ENCODE measurements around the gene HDAC11. TPM values are rescaled to one million over a fixed set of nuclear protein-coding genes. Genes with fewer than 3 reads are reported as not detected.

Gene HDAC11
- total and polyA plus RNA-seq, 2 experiments from 2014 or later: 11.7 to 12.2 TPM

- Histone ChIP-seq H3F3A (ENCODE audit: insufficient read depth) (no peaks in the 10 kb centered on the region), H3K27ac (no peak overlapping the region), H3K36me3 (ENCODE audit: low read depth) (no peaks in the 10 kb centered on the region), H3K9ac (no peak overlapping the region), H3K4me3 (no peak overlapping the region), H3K9me2 (ENCODE audit: insufficient read depth) (no peaks in the 10 kb centered on the region), H2AFZ (no peak overlapping the region), H3K9me3 (ENCODE audit: low read depth) (no peaks in the 10 kb centered on the region), H3K27me3 (replicated peaks; ENCODE audit: insufficient read depth) (peaks cover 22% of the 10 kb centered on the region), H3K79me2 (ENCODE audit: insufficient read depth) (no peaks in the 10 kb centered on the region), H3K4me1 (ENCODE audit: insufficient read depth) (no peaks in the 10 kb centered on the region), H3K4me2 (ENCODE audit: unreplicated experiment) (no peak overlapping the region), H4K20me1 (ENCODE audit: insufficient read depth) (no peaks in the 10 kb centered on the region)
- 22 to 26% methylated on average over 13 to 14 of the region's 14 CpGs for WGBS, 2 experiments (ENCODE audit: low coverage in 1 of 2, low lambda C conversion rate in 2 of 2, missing lambda C conversion rate in 2 of 2)
- peak; percentile 47 for DNase-seq
- TF ChIP-seq EZH2 (IDR thresholded peaks at IDR 0.05; ENCODE audit: insufficient read depth, poor library complexity, severe bottlenecking) (no peak), EZH2phosphoT487 (IDR thresholded peaks at IDR 0.05; ENCODE audit: insufficient read depth, low read depth) (no peak)
- in situ Hi-C loops (cut with MboI): no loop called here
Observed at GRCh38 chr3:13461169-13462124, 18.7 kb upstream of the HDAC11 start.

- TF ChIP-seq EZH2 (IDR thresholded peaks at IDR 0.05; ENCODE audit: insufficient read depth, poor library complexity, severe bottlenecking): no peak
- TF ChIP-seq EZH2phosphoT487 (IDR thresholded peaks at IDR 0.05; ENCODE audit: insufficient read depth, low read depth): no peak
- Histone ChIP-seq H3K9ac (no peak overlapping the region), H3K9me2 (ENCODE audit: insufficient read depth) (no peaks in the 10 kb centered on the region), H3F3A (ENCODE audit: insufficient read depth) (no peaks in the 10 kb centered on the region), H3K27me3 (replicated peaks; ENCODE audit: insufficient read depth) (peaks cover 22% of the 10 kb centered on the region), H3K4me1 (ENCODE audit: insufficient read depth) (no peaks in the 10 kb centered on the region), H3K79me2 (ENCODE audit: insufficient read depth) (no peaks in the 10 kb centered on the region), H3K27ac (no peak overlapping the region), H2AFZ (no peak overlapping the region), H4K20me1 (ENCODE audit: insufficient read depth) (no peaks in the 10 kb centered on the region), H3K36me3 (ENCODE audit: low read depth) (no peaks in the 10 kb centered on the region), H3K9me3 (ENCODE audit: low read depth) (no peaks in the 10 kb centered on the region), H3K4me2 (ENCODE audit: unreplicated experiment) (no peak overlapping the region), H3K4me3 (no peak overlapping the region)
- in situ Hi-C loops (cut with MboI): no loop called here
- DNase-seq: no peak
- 78 to 82% methylated on average over 8 of the region's 8 CpGs for WGBS, 2 experiments (ENCODE audit: low coverage in 1 of 2, low lambda C conversion rate in 2 of 2, missing lambda C conversion rate in 2 of 2)
Observed at GRCh38 chr3:13462125-13462629, 17.9 kb upstream of the HDAC11 start.

GRCh38 chr3:13462822-13463221 lies 17.3 kb upstream of the HDAC11 start:
- Histone ChIP-seq H3K4me3 (no peak overlapping the region), H3K4me1 (ENCODE audit: insufficient read depth) (no peaks in the 10 kb centered on the region), H3K9me2 (ENCODE audit: insufficient read depth) (no peaks in the 10 kb centered on the region), H3K4me2 (ENCODE audit: unreplicated experiment) (no peak overlapping the region), H4K20me1 (ENCODE audit: insufficient read depth) (no peaks in the 10 kb centered on the region), H3F3A (ENCODE audit: insufficient read depth) (no peaks in the 10 kb centered on the region), H3K27ac (no peak overlapping the region), H3K9ac (no peak overlapping the region), H3K9me3 (ENCODE audit: low read depth) (no peaks in the 10 kb centered on the region), H3K79me2 (ENCODE audit: insufficient read depth) (no peaks in the 10 kb centered on the region), H2AFZ (no peak overlapping the region), H3K36me3 (ENCODE audit: low read depth) (no peaks in the 10 kb centered on the region), H3K27me3 (replicated peaks; ENCODE audit: insufficient read depth) (peaks cover 22% of the 10 kb centered on the region)
- DNase-seq: peak; percentile 15
- in situ Hi-C loops (cut with MboI): no loop called here
- no peak for TF ChIP-seq EZH2phosphoT487 (IDR thresholded peaks at IDR 0.05; ENCODE audit: insufficient read depth, low read depth)
- no peak for TF ChIP-seq EZH2 (IDR thresholded peaks at IDR 0.05; ENCODE audit: insufficient read depth, poor library complexity, severe bottlenecking)
- WGBS, 2 experiments (ENCODE audit: low coverage in 1 of 2, low lambda C conversion rate in 2 of 2, missing lambda C conversion rate in 2 of 2): 48 to 52% methylated on average over 5 of the region's 5 CpGs

- no peak for TF ChIP-seq EZH2phosphoT487 (IDR thresholded peaks at IDR 0.05; ENCODE audit: insufficient read depth, low read depth)
- no peak for TF ChIP-seq EZH2 (IDR thresholded peaks at IDR 0.05; ENCODE audit: insufficient read depth, poor library complexity, severe bottlenecking)
- H3K9me2 ChIP-seq (ENCODE audit: insufficient read depth): no peaks in the 10 kb centered on the region
- no peak for DNase-seq
Observed at GRCh38 chr3:13463618-13464400, 16.3 kb upstream of the HDAC11 start.

More at GRCh38 chr3:13463618-13464400, 16.3 kb upstream of the HDAC11 start:
- H3K9me3 ChIP-seq (ENCODE audit: low read depth): no peaks in the 10 kb centered on the region
- no peak overlapping the region for H3K27ac ChIP-seq
- no peak overlapping the region for H2AFZ ChIP-seq
- 61 to 62% methylated on average over 11 of the region's 11 CpGs for WGBS, 2 experiments (ENCODE audit: low coverage in 1 of 2, low lambda C conversion rate in 2 of 2, missing lambda C conversion rate in 2 of 2)
- in situ Hi-C loops (cut with MboI): no loop called here
- H3K79me2 ChIP-seq (ENCODE audit: insufficient read depth): no peaks in the 10 kb centered on the region
- no peak overlapping the region for H3K9ac ChIP-seq
- peaks cover 22% of the 10 kb centered on the region for H3K27me3 ChIP-seq (replicated peaks; ENCODE audit: insufficient read depth)
- H3K4me2 ChIP-seq (ENCODE audit: unreplicated experiment): no peak overlapping the region
- H4K20me1 ChIP-seq (ENCODE audit: insufficient read depth): no peaks in the 10 kb centered on the region
- H3K4me3 ChIP-seq: no peak overlapping the region
- no peaks in the 10 kb centered on the region for H3K36me3 ChIP-seq (ENCODE audit: low read depth)
- no peaks in the 10 kb centered on the region for H3K4me1 ChIP-seq (ENCODE audit: insufficient read depth)
- H3F3A ChIP-seq (ENCODE audit: insufficient read depth): no peaks in the 10 kb centered on the region

Data from GM23248 (cell line).